HCT116 (cell line): ENCODE measurements around the gene SLA2.

Experiments used
- CBX3 ChIP-seq: IDR thresholded peaks from 2 replicates; pipeline ENCODE4 v1.6.1; 2012; ENCODE audit warnings: low read depth
- EZH2 ChIP-seq: fragments of 200-600 bp; sonication (generic); IDR thresholded peaks from 2 replicates; pipeline ENCODE4 v1.6.1; 2017; ENCODE audit warnings: antibody characterized with exemption, mixed run types
- EZH2phosphoT487 ChIP-seq: fragments of 200-600 bp; IDR thresholded peaks from 2 replicates; pipeline ENCODE4 v1.6.1; 2018; ENCODE audit warnings: antibody characterized with exemption, borderline replicate concordance
- POLR2A ChIP-seq: IDR thresholded peaks from 2 replicates; pipeline ENCODE4 v1.7.0; 2011; ENCODE audit warnings: borderline replicate concordance; ENCODE audit not compliant: insufficient read depth, insufficient read length; ENCODE audit errors: extremely low read depth
- POLR2AphosphoS5 ChIP-seq: IDR thresholded peaks from 2 replicates; pipeline ENCODE4 v1.6.1; 2011; ENCODE audit warnings: mild to moderate bottlenecking, low read depth, low read length, moderate library complexity
- ZNF274 ChIP-seq: fragments of 200-500 bp; sonication (Bioruptor generic); IDR thresholded peaks from 2 replicates; pipeline ENCODE4 v1.6.1; 2014; ENCODE audit warnings: mild to moderate bottlenecking, low read depth, low read length, inconsistent platforms
- TF ChIP-seq, protein P1 (sequence below), 3 experiments: fragments of 200-600 bp in 1 of 3; sonication (generic) in 1 of 3; IDR thresholded peaks in 2 of 3; conservative IDR thresholded peaks in 1 of 3; 2 replicates each; pipeline ENCODE4 v1.5.1; 2012 to 2017; ENCODE audit warnings: low read depth in 2 of 3, low read length in 2 of 3, antibody characterized with exemption in 1 of 3, borderline replicate concordance in 1 of 3, control low read depth in 1 of 3, mild to moderate bottlenecking in 1 of 3, mixed read lengths in 1 of 3, mixed run types in 1 of 3, moderate library complexity in 1 of 3; ENCODE audit not compliant: insufficient read depth in 1 of 3
- TF ChIP-seq, protein P2 (sequence below): IDR thresholded peaks from 2 replicates; pipeline ENCODE4 v1.6.1; 2011; ENCODE audit warnings: mild to moderate bottlenecking, low read length, moderate library complexity; ENCODE audit not compliant: insufficient replicate concordance; ENCODE audit errors: extremely low read depth
- TF ChIP-seq, protein P3 (sequence below): IDR thresholded peaks from 2 replicates; pipeline ENCODE4 v1.6.1; 2012; ENCODE audit warnings: low read depth

DNA sequence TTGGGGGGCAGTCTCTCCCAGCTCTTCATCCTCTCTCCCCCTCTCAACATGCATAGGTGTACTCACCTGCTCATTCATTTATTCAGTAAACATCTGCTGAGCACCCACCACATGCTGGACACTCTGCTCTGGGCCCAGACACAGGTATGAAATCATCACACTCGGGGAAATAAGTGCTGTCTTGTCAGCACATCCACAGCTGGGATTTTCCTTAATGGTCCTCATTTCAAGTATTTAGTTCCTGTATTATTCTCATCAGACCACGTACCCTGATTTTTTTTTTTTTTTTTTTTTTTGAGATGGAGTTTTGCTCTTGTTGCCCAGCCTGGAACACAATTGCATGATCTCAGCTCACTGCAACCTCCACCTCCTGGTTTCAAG lies 21.1 kb downstream of the SLA2 start:
- TF ChIP-seq POLR2AphosphoS5 (no peak), ZNF274 (no peak), EZH2phosphoT487 (no peak), CBX3 (no peak), POLR2A (no peak), EZH2 (no peak)
- TF ChIP-seq, protein P1, sequence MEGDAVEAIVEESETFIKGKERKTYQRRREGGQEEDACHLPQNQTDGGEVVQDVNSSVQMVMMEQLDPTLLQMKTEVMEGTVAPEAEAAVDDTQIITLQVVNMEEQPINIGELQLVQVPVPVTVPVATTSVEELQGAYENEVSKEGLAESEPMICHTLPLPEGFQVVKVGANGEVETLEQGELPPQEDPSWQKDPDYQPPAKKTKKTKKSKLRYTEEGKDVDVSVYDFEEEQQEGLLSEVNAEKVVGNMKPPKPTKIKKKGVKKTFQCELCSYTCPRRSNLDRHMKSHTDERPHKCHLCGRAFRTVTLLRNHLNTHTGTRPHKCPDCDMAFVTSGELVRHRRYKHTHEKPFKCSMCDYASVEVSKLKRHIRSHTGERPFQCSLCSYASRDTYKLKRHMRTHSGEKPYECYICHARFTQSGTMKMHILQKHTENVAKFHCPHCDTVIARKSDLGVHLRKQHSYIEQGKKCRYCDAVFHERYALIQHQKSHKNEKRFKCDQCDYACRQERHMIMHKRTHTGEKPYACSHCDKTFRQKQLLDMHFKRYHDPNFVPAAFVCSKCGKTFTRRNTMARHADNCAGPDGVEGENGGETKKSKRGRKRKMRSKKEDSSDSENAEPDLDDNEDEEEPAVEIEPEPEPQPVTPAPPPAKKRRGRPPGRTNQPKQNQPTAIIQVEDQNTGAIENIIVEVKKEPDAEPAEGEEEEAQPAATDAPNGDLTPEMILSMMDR (IDR thresholded peaks at IDR 0.05 in 2 of 3, conservative IDR thresholded peaks at IDR 0.05 in 1 of 3; ENCODE audit: borderline replicate concordance in 1 of 3, insufficient read depth in 1 of 3, low read depth in 2 of 3, low read length in 2 of 3) = no peak
- TF ChIP-seq, protein P2, sequence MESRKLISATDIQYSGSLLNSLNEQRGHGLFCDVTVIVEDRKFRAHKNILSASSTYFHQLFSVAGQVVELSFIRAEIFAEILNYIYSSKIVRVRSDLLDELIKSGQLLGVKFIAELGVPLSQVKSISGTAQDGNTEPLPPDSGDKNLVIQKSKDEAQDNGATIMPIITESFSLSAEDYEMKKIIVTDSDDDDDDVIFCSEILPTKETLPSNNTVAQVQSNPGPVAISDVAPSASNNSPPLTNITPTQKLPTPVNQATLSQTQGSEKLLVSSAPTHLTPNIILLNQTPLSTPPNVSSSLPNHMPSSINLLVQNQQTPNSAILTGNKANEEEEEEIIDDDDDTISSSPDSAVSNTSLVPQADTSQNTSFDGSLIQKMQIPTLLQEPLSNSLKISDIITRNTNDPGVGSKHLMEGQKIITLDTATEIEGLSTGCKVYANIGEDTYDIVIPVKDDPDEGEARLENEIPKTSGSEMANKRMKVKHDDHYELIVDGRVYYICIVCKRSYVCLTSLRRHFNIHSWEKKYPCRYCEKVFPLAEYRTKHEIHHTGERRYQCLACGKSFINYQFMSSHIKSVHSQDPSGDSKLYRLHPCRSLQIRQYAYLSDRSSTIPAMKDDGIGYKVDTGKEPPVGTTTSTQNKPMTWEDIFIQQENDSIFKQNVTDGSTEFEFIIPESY = no peak
- TF ChIP-seq, protein P3, sequence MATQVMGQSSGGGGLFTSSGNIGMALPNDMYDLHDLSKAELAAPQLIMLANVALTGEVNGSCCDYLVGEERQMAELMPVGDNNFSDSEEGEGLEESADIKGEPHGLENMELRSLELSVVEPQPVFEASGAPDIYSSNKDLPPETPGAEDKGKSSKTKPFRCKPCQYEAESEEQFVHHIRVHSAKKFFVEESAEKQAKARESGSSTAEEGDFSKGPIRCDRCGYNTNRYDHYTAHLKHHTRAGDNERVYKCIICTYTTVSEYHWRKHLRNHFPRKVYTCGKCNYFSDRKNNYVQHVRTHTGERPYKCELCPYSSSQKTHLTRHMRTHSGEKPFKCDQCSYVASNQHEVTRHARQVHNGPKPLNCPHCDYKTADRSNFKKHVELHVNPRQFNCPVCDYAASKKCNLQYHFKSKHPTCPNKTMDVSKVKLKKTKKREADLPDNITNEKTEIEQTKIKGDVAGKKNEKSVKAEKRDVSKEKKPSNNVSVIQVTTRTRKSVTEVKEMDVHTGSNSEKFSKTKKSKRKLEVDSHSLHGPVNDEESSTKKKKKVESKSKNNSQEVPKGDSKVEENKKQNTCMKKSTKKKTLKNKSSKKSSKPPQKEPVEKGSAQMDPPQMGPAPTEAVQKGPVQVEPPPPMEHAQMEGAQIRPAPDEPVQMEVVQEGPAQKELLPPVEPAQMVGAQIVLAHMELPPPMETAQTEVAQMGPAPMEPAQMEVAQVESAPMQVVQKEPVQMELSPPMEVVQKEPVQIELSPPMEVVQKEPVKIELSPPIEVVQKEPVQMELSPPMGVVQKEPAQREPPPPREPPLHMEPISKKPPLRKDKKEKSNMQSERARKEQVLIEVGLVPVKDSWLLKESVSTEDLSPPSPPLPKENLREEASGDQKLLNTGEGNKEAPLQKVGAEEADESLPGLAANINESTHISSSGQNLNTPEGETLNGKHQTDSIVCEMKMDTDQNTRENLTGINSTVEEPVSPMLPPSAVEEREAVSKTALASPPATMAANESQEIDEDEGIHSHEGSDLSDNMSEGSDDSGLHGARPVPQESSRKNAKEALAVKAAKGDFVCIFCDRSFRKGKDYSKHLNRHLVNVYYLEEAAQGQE = no peak
